Effector memory CD4-positive, alpha-beta T cell (primary cell): Measurements from ENCODE around the gene RUSF1.

Source experiments
- DNase-seq, 3 donors: peaks; one replicate each; pipeline ENCODE4 v3.0.0-alpha.2; 2020
- H3K27ac ChIP-seq: 2 replicates; pipeline ENCODE4 v1.7.0; 2013; ENCODE audit warnings: mild to moderate bottlenecking, low read length, moderate library complexity; ENCODE audit not compliant: insufficient read depth, poor library complexity, severe bottlenecking
- H3K27me3 ChIP-seq: replicated peaks from 2 replicates; pipeline ENCODE4 v1.7.0; 2013; ENCODE audit warnings: mild to moderate bottlenecking, low read length; ENCODE audit not compliant: insufficient read depth, control insufficient read depth, poor library complexity, severe bottlenecking
- H3K36me3 ChIP-seq: 2 replicates; pipeline ENCODE4 v1.7.0; 2013; ENCODE audit warnings: mild to moderate bottlenecking, low read length, moderate library complexity; ENCODE audit not compliant: control insufficient read depth, insufficient read depth
- H3K4me1 ChIP-seq: 2 replicates; pipeline ENCODE4 v1.7.0; 2013; ENCODE audit warnings: low read length, mild to moderate bottlenecking; ENCODE audit not compliant: control insufficient read depth, insufficient read depth, poor library complexity, severe bottlenecking
- H3K4me3 ChIP-seq: 2 replicates; pipeline ENCODE4 v1.7.0; 2013; ENCODE audit warnings: low read length, low read depth, mild to moderate bottlenecking; ENCODE audit not compliant: insufficient read depth, poor library complexity, severe bottlenecking
- H3K9me3 ChIP-seq: 2 replicates; pipeline ENCODE4 v1.7.0; 2013; ENCODE audit warnings: mild to moderate bottlenecking, low read length, moderate library complexity; ENCODE audit not compliant: control insufficient read depth

Gene RUSF1

DNA sequence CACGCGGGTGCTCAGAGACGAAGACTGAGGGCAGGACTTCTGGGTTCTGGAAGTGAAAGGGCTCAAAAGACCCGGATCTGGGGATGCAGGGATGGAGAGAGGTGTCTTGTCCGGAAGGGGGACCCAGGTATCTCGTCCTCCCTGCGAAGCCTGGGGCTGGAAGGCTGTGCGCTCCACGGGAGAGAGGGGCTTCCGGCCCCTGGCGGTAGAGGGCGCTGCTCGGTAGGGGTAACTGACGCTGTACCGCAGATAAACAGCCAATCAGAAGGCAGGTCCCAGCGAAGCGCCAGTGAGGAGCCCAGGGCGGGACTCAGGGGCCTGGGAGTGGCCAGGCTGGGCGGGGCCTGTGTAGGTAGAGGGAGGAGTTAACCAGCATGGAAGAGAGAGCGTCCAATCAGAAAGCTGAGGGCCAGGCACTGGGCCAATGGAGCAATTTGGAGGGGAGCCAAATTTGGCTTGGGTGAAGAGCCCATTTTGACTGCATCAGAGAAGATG lies 35.4 kb downstream of the RUSF1 start:
- H3K4me3 ChIP-seq: peak overlapping the region; percentile 55
- H3K27me3 ChIP-seq: peaks cover 7% of the 10 kb centered on the region

DNA sequence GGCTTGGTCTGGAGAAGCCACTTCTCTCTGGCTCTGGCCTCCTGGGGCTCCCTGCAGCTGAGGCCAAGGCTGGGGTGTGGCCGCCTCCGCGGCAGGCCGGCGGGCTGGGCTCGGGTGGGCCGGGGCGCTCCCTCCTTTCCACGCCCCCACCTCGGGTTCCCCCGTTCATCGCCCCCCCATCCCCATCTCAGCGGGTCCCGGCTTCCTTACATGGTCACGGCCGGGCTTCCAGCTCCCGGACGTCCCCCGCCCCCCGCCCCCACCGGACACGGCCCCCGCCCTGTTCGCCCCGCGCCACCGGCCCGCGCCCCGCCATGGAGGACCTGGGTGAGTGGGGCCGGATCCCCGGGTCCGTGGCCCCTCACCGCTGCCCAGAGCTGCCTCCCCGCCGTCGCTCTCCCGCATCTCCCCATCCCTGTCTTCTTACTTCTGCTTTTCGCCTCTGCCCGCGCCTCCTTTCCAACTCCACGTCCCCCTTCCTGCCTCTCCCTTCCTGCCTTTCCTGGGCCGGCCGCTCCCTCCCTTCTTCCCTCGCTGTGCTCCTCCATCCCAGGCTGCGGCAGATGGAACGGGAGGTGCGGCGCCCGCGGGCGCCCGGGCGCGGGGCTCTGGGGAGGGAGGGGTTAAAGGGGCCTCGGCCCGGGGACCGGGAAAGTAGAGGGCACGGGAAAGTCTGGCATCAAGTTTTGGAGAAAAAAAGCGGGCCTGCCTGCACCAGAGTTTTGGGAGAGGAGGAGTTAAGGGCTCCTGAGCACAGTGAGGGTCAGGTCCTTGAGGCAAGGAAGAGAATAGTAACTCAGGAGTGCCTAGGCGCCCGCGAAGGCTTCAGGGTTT lies 36.1 kb downstream of the RUSF1 start, which contains the start of gene TGFB1I1:
Gene TGFB1I1 (plus strand): TSS at position 278 of the 834 bp plus-strand sequence. CDS start 37 bp downstream, at position 315.
- Histone ChIP-seq H3K9me3 (no peaks in the 10 kb centered on the region), H3K4me3 (peak within 1 kb of the TSS; percentile 55), H3K36me3 (no peaks in the 10 kb centered on the region), H3K27ac (no peak within 1 kb of the TSS), H3K27me3 (peaks cover 7% of the 10 kb centered on the region), H3K4me1 (peaks cover 23% of the 10 kb centered on the region)
- DNase-seq: no peak

More for the DNA sequence above, 35.4 kb downstream of the RUSF1 start:
- Histone ChIP-seq H3K9me3 (no peaks in the 10 kb centered on the region), H3K27ac (no peak overlapping the region), H3K4me1 (peaks cover 27% of the 10 kb centered on the region), H3K36me3 (no peaks in the 10 kb centered on the region)
- DNase-seq: no peak

DNA sequence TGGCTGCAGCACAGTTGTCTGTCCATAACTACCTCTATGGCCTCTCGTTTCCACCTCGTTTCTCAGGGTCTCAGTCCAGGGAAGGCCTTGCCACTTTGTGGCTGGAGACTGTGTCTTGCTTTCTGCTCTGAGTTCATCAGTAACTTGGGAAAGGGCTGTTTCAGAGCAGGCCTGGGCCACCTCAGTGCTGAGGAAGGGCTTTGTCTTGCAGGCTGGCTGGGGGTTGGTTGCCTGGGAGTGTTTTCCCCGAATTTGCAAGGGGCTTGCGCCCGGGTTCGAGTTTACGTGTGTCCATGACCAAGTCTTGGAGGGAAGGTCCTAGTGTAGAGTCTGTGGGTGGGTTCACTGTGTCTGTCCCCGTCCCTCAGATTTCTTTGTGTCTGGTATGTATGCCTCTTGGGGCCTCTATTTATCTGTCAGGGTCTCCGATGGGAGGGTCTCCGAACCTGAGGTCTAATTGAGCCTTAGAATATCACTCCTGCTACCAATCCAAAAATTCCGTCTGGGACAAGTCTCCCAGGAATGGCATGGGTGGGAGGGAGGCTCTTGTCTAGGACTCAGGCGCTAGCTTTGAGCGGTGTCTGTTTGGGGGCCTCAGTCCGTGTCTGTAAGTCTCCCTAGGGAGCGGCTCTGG lies 36.8 kb downstream of the RUSF1 start:
- Histone ChIP-seq H3K36me3 (no peaks in the 10 kb centered on the region), H3K27ac (no peak overlapping the region), H3K4me3 (no peak overlapping the region), H3K9me3 (no peaks in the 10 kb centered on the region), H3K4me1 (peaks cover 22% of the 10 kb centered on the region), H3K27me3 (peaks cover 7% of the 10 kb centered on the region)
- DNase-seq: no peak

DNA sequence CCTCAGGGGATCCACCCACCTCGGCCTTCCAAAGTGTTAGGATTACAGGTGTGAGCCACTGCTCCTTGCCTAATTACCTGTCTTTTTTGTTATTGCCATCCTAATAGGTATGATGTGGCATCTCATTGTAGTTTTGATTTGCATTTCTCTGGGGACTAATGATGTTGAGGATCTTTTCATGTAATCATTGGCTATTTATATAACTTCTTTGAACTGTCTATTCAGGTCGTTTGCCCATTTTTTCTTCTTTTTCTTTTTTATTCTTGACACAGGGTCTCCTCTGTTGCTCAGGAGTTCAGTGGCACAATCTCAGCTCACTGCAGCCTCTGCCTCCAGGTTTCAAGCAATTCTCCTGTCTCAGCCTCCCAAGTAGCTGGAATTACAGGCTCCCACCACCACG lies 37.6 kb downstream of the RUSF1 start:
- Histone ChIP-seq H3K27ac (no peak overlapping the region), H3K4me3 (no peak overlapping the region), H3K4me1 (peaks cover 16% of the 10 kb centered on the region)

DNA sequence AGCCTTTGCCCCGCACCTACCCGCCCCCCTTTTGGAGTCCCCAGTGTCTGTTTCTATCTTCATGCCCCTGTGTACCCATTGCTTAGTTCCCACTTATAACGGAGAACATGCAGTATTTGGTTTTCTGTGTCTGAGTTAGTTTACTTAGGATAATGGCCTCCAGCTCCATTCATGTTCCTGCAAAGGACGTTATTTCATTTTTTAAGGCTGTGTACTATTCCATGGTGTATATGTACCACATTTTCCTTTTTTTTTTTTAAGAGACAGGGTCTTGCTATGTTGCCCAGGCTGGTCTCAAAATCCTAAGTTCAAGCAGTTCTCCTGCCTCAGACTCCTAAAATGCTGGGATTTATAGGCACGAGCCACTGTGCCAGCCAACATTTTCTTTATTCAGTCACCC lies 40.3 kb downstream of the RUSF1 start:
- no peak overlapping the region for H3K4me3 ChIP-seq
- H3K27me3 ChIP-seq: peaks cover 7% of the 10 kb centered on the region
- H3K27ac ChIP-seq: no peak overlapping the region
- no peak for DNase-seq
- no peaks in the 10 kb centered on the region for H3K9me3 ChIP-seq
- H3K36me3 ChIP-seq: peaks cover 4% of the 10 kb centered on the region
- H3K4me1 ChIP-seq: peaks cover 16% of the 10 kb centered on the region

More for the DNA sequence above, 37.6 kb downstream of the RUSF1 start:
- H3K27me3 ChIP-seq: peaks cover 7% of the 10 kb centered on the region
- no peak for DNase-seq
- H3K9me3 ChIP-seq: no peaks in the 10 kb centered on the region
- H3K36me3 ChIP-seq: no peaks in the 10 kb centered on the region

DNA sequence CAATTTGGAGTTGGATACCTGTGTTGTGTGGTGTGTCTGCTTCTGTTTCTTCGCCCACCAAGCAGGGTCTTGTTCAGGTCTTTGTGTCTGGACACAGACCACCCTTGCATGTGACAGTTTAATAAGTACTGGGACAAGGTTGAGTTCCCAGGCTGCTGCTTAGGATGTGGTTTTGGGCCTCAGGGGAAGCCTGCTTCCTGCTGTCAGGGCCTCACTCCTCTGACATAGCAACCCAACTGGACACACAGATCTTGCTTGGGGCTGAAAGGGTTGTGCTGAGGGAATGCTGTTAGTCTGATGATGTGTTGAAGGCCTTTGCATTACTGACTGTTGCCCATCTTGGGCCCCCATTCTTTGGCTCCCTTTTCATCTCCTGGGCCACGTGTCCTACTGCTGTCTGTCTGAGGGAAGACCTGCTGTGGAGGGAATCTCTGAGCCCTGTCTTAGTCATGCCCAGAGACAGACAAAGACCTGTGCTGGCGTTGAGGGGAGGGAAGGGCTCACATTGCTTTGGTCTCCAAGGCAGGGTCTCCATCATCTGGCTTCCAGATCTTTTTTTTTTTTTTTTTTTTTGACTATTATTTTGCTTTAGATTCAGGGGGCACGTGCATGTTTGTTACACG lies 40.9 kb downstream of the RUSF1 start:
- H3K27ac ChIP-seq: no peak overlapping the region
- H3K36me3 ChIP-seq: peaks cover 9% of the 10 kb centered on the region
- H3K27me3 ChIP-seq: peaks cover 3% of the 10 kb centered on the region
- H3K4me1 ChIP-seq: peaks cover 14% of the 10 kb centered on the region
- no peak overlapping the region for H3K4me3 ChIP-seq
- H3K9me3 ChIP-seq: no peaks in the 10 kb centered on the region
- DNase-seq: no peak

DNA sequence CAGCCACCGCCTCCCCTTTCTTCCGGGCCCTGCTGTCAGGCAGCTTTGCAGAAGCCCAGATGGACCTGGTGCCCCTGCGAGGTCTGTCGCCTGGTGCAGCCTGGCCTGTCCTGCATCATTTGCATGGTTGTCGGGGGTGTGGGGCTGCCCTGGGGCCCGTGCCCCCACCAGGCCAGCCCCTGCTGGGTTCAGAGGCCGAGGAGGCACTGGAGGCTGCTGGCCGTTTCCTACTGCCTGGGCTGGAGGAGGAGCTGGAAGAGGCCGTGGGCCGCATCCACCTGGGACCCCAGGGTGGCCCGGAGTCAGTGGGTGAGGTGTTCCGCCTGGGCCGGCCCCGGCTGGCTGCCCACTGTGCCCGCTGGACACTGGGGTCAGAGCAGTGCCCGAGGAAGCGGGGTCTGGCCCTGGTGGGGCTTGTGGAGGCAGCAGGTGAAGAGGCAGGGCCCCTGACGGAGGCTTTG lies 41.8 kb downstream of the RUSF1 start:
- H3K36me3 ChIP-seq: peaks cover 10% of the 10 kb centered on the region
- H3K4me1 ChIP-seq: peaks cover 7% of the 10 kb centered on the region
- H3K27ac ChIP-seq: no peak overlapping the region
- no peaks in the 10 kb centered on the region for H3K9me3 ChIP-seq
- H3K27me3 ChIP-seq: no peaks in the 10 kb centered on the region
- DNase-seq: no peak
- no peak overlapping the region for H3K4me3 ChIP-seq

DNA sequence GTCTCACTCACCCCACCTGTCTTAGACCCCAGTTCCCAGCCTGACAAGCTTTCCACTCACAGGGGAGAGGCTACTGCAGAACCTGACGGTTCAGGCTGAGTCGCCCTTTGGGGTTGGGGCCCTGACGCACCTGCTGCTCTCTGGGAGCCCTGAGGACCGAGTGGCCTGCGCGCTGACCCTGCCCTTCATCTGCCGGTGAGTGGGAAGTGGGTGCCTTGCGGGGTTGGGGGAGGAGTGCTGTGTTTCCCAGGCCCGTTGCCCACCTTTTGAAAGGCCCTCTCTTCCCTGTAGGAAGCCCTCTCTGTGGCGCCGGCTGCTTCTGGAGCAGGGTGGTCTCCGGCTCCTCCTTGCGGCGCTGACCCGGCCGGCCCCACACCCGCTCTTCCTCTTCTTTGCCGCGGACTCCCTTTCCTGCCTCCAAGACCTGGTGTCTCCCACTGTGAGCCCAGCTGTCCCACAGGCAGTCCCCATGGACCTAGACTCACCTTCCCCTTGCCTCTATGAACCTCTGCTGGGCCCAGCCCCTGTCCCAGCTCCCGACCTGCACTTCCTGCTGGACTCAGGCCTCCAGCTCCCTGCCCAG lies 42.3 kb downstream of the RUSF1 start:
- no peaks in the 10 kb centered on the region for H3K9me3 ChIP-seq
- DNase-seq: no peak
- H3K27ac ChIP-seq: no peak overlapping the region
- no peaks in the 10 kb centered on the region for H3K27me3 ChIP-seq
- peaks cover 7% of the 10 kb centered on the region for H3K4me1 ChIP-seq
- H3K36me3 ChIP-seq: peaks cover 10% of the 10 kb centered on the region
- H3K4me3 ChIP-seq: no peak overlapping the region

DNA sequence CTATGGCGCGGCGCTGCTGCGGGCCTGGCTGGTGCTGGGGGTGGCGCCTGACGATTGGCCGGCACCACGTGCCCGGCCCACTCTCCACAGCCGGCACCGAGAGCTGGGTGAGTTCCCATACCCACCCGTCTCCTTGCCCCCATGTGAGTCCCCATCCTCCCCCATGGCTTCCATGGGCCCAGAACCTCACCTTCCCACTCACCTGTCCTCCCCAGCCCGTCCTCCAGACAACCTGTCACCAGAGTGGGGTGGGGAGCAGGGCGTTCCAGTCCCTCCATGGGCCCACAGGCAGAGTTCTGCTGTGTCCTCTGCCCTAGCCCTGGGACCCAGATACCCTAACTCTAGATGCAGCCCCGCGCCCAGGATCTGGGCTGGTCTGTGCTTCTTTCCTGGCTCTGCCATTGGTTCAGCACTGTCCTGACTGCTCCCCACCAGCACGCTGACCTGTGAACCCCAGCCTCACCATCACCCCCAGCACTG lies 43.4 kb downstream of the RUSF1 start:
- no peaks in the 10 kb centered on the region for H3K9me3 ChIP-seq
- no peak overlapping the region for H3K27ac ChIP-seq
- H3K27me3 ChIP-seq: no peaks in the 10 kb centered on the region
- no peak overlapping the region for H3K4me3 ChIP-seq
- peaks cover 10% of the 10 kb centered on the region for H3K36me3 ChIP-seq
- peaks cover 15% of the 10 kb centered on the region for H3K4me1 ChIP-seq
- DNase-seq: no peak
